ENCODE results near the gene KLRK1.
"Not testable (repeated sequence)": the region's sequence is repeated elsewhere in the genome, so short reads cannot be mapped to it uniquely, and the experiment has no call there.

DNA sequence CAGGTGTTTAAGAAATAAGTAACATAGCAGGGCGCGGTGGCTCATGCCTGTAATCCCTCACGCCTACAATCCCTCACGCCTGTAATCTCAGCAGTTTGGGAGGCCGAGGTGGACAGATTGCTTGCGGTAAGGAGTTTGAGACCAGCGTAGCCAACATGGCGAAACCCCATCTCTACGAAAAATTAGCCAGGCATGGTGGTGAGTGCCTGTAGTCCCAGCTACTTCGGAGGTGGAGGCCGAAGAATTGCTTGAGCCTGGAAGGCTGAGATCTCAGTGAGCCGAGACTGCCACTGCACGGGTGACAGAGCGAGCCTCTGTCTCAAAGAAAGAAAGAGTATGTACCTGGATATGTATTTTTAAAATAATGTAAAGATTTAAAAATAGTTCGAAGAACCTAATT lies 6.3 kb upstream of the KLRK1 start:
- TF ChIP-seq, protein P1, sequence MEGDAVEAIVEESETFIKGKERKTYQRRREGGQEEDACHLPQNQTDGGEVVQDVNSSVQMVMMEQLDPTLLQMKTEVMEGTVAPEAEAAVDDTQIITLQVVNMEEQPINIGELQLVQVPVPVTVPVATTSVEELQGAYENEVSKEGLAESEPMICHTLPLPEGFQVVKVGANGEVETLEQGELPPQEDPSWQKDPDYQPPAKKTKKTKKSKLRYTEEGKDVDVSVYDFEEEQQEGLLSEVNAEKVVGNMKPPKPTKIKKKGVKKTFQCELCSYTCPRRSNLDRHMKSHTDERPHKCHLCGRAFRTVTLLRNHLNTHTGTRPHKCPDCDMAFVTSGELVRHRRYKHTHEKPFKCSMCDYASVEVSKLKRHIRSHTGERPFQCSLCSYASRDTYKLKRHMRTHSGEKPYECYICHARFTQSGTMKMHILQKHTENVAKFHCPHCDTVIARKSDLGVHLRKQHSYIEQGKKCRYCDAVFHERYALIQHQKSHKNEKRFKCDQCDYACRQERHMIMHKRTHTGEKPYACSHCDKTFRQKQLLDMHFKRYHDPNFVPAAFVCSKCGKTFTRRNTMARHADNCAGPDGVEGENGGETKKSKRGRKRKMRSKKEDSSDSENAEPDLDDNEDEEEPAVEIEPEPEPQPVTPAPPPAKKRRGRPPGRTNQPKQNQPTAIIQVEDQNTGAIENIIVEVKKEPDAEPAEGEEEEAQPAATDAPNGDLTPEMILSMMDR (IDR thresholded peaks at IDR 0.05; ENCODE audit: low read length), result not testable (repeated sequence)
- TF ChIP-seq EZH2 (optimal IDR thresholded peaks at IDR 0.05; ENCODE audit: low read depth, low read length); EZH2phosphoT487 (IDR thresholded peaks at IDR 0.05; ENCODE audit: low read length): not testable (repeated sequence)

All from MM.1S (cell line).